DMS 273 (cell line): Measurements from ENCODE around the gene ANTXR2.
A peak's percentile ranks its signal among the peaks of the same experiment; 100 is the strongest.

Experiments used
- DNase-seq: peaks from one replicate; lab custom pipeline; 2025; ENCODE audit not compliant: unreplicated experiment; lab: John Stamatoyannopoulos, UW

ANTXR2 gene

DNA sequence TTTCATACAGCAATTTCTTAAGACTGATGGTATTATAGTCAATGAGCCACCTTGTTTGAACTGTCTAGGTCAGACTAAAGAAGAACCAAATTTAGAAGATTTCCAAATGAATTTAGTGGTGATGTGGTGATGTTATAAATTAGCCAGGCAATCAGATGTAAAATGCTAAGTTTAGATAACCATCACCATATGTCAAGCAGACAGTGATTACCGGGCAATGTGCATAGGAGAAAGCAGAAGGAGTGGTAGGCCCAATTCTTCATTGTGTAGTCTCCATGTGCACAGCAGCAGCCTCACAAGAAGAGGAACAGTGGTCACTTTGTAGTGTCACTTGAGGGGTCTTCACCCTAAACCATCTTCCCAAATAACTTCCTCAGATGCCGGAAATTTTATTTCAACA is 198.8 kb downstream of the ANTXR2 start:
- peak; percentile 30 for DNase-seq

DNA sequence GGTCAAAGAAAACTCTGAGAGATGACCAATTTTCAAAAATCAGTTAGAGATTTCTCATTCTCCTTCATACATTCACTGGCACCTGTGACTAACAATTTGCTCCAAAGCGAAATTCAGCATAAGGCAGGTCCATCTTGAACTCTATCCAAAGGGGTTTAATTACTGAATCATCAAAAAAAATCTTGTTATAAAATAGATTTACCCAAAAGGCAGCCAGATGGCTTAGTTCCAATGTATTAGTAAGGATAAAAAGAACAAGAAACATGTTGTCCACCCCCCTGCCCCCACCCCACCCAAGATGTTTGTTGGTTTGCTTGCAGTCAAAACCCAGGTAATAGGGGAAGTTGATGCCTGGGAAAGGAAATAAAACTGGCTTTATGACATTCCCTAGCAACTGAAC is 200.3 kb downstream of the ANTXR2 start:
- DNase-seq, result peak; percentile 49

DNA sequence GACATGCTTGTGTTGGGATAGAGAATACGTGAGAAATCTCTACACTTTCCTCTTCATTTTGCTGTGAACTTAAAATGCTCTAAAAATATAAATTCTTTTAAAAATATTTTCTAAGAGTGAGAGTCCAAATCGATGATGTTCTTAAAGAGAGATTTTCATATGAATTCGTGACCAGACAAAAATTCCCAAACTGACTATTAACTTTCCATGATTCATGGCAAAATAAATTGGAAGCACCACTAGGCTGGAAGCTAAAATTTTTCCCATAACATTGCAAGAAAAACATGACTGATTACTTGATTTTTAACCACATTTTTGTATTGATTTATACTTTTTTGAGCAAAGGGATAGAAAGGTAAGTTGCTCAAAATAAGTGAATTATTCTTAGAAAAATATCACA is 201.1 kb downstream of the ANTXR2 start:
- DNase-seq, result no peak

DNA sequence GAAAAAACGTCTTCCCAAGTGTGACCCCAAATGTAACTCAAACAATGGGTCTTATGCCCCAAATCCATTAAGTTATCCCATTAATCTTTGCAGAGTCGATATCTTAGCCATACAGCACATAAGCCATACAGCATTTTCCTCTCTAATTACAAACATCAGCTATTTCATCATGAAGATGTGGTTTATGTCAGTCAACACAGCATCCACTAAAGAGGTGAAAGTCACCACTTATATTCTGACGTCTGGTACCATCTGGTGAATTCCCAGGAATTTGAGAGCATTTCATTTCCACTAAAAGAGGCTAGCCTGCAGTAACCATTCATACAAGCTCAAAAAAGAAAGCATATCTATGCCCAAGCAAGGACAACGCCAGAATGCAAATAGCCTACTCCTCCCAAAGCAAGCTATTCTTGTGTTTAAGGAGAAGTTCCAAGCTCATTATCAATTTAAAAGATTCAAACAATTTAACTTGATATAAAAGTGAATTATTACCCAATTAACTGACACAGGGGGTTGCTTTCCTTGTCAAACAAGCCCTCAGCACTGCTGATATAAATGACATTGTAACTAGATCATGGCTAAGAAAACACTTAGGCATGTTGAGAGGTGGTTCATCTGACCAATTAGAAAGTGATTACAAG is 203.3 kb downstream of the ANTXR2 start:
- peak; percentile 63 for DNase-seq

DNA sequence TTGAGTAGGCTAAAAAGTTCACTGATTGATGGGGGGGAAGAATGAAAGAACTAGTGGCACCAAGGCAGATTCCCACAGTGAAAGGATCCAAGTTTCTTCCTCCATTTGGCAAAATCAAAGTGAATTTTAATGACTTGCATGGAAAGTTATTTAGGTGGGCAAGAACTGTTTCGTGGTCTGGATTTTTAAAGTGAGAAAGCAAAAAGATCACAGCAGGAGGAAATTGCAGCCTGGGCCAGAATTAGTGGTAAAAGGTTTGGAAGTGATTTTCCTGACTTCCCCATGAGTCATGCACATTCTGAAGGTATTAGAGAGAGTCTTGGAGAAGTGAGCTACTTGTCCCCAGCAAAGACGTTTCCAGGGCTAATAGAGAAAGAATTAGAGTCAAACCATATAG is 207.8 kb downstream of the ANTXR2 start:
- no peak for DNase-seq

DNA sequence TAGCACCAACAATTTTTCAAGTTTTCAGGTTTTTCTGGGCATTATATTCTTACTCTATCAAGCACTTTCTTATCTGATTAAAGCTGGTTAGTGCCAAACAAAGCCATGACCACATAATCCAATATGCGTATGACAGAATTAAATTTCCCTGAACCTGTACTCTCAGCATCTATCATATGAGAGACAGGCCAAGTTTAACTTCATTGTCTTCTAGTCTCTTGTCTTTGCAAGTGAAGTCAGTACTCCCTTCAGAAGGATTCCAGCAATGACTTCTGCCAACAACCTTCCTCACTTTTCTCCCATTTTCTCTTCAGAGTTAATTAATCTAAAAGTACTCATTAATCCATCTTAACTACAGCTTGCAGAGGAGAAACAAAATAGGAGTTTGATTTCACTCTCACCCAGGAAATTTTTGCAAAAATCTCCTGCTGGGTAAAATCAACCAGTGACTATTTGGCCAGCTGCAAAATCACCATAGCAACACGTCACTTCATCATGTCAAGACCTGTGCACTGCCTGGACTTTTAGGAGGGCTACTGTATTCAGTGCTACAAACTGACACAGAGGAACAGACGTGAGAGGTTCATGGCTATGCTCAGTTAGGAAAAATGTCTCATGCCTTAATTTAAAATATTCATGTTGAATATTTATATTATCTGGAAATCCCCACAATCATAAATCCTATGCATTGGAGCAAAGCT is 208.4 kb downstream of the ANTXR2 start:
- peak; percentile 68 for DNase-seq

DNA sequence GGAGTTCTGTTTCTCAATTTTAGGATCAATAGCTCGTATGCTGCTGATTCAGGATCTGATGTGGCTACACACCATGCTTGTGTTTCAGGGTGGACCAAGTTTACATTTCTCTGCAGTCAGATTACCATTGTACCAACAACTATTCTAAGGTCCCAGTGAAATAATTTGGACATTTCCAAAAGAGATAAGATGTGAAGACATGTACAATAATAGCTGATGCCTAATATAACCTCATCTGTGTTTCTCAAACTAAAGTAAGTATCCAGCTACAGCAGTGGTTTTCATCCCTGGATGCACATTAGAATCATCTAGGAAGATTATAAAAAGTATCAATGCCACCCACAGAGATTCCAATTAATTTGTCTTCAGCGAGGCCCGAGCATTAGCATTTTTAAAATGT is 209.7 kb downstream of the ANTXR2 start:
- no peak for DNase-seq

DNA sequence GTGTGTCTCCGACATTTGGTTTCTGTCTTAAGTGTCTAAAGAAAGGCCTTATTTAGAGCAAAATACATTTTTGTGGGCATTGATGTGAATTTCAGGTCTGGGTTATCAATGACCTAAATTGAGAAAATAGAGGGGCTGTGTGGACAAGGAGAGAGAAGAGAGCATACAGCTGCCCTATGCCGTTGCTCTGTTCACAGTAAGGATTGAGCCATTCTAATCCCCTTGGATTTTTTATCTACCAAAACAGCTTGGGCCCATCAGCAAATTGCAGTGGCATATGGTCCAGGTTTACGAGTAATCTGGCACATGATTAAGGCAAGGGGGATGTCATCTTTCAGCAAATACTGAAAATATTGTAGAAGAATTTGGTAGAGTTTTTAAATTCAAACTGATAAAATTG is 210.2 kb downstream of the ANTXR2 start:
- DNase-seq, result peak; percentile 91

DNA sequence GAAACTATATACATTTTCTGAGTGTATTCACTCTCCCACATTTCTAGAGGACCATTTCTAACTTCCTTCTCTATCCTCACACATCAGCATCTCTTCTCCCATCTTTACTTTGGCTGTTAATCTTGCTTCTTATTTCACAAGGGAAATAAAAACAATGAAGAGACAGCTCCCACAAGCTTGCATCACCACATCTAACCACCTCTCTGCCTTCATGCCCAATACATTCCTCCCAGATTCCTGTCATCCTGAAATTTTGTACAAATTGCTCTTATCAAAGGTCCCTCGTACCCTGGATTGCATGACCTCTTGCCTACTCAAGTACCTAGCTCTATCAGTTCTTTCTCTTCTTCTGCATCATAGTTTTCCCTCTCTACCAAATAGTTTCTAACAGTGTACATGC is 215.2 kb downstream of the ANTXR2 start:
- DNase-seq, result no peak

DNA sequence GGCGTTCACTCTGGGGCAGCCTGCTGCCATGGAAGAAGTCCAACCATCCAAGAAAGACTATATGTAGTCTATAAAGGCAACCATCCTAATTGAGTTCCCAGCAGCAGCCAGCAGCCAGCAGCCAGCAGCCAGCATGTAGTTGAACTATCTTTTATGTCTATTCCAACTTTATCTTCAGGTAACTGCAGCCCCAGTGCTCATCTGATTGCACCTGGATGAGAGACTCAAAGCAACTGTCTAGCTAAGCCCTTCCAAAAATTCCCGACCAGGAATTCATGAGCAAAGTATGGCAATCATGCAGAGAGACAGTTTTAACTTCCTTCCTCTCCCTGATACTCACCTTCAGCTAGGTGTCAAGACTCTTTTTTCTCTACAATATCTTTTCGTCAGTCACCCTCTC is 216.8 kb downstream of the ANTXR2 start:
- DNase-seq, result no peak

DNA sequence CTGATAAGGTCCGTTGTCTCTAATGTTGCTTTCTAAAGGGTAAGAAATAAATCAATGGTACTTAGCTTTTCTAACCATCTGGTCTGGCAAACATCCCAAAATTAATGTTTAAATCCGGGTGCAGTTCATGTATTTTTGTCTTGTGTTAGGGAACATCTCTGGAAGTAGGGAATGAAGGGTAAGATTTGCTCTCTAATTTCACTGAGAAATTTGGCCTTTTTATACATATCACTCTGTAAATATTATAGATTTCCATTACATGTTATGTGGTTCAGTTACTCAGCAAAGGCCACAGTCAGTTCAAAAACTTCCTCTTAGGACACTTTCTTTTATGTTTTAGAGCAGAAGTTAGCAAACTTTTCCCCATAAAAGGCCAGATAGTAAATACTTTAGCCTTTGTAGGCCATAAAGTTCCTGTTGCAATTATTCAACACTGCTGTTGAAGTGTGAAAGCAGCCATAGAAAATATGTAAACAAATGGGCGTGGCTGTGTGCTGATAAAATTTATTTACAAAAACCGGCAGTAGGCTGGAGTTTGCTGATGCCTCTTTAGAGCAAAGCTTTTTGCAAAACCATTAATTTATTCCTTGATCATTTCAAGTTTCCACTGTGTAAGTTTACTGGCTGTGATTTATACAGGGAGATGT is 218.1 kb downstream of the ANTXR2 start:
- peak; percentile 69 for DNase-seq

DNA sequence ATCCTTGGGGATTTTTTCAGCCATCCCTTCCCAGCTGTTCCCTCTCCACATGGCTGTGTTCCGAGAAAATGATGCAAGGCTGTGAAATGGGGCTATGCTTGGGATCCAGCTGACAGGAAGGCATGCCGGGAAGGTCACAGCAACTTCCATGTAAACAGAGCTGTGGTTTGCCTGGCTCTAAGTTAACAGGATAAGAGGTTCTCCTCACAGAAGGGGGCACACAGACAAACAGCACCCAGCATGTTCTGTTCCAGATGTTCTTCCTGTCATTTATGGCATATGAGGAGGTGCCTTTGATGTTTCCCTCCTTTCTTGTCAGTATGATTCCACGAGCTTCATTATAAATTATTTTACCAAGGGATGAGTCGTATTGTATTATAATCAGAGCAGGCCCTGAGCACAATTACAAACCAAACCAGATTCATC is 220.7 kb downstream of the ANTXR2 start:
- DNase-seq, result peak; percentile 10

DNA sequence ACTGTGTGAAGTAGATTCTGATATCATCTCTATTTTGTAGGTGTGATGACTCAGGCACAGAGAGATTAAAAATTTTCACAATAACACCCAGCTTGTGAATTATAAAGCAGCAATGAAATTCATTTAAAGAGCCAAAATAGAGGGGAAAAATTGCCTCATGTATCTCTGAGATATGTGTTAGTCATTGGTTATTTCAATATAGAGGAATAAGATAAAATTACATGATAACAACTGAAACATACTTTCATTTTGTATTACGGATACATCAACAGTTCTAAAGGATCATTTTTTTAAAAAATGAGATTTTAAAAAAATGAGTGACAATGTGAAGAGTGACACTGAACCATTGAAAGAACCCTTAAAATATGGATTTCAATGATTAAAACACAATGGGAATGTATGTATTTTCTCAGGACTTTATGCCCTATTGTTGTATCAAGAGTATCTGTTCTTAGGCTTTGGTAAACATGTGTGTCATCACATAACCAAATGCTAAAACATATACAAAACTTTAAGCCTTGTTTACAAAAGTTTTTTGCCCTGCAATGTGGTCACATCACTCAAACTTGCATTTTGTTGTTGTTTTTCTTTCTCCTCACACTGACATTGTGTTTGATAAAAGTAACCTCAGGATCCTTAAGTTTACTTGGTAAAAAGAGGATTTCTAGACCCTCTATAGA is 221.3 kb downstream of the ANTXR2 start:
- DNase-seq, result no peak
